Muscle layer of duodenum (tissue), 2 donors: ENCODE results near the gene BAHCC1.

ENCODE experiments used
- H3K27ac ChIP-seq: one replicate; pipeline ENCODE4 v1.7.0; 2013; ENCODE audit warnings: mild to moderate bottlenecking, low read length
- H3K27me3 ChIP-seq: one replicate; pipeline ENCODE4 v1.7.0; 2013; ENCODE audit warnings: low read depth, mild to moderate bottlenecking, control low read depth, low read length
- H3K36me3 ChIP-seq, 2 donors: one replicate each; pipeline ENCODE4 v1.7.0; 2013; ENCODE audit warnings: low read length in 2 of 2, control low read depth in 1 of 2, mild to moderate bottlenecking in 1 of 2; ENCODE audit not compliant: insufficient read depth in 2 of 2, control insufficient read depth in 1 of 2
- H3K4me1 ChIP-seq, 2 donors: one replicate each; pipeline ENCODE4 v1.7.0; 2013; ENCODE audit warnings: low read length in 2 of 2, mild to moderate bottlenecking in 2 of 2, control low read depth in 1 of 2, moderate library complexity in 1 of 2; ENCODE audit not compliant: insufficient read depth in 2 of 2, control insufficient read depth in 1 of 2
- H3K4me3 ChIP-seq, 2 donors: one replicate each; pipeline ENCODE4 v1.7.0; 2013; ENCODE audit warnings: low read length in 2 of 2, low read depth in 1 of 2, mild to moderate bottlenecking in 1 of 2
- H3K9me3 ChIP-seq, 2 donors: one replicate each; pipeline ENCODE4 v1.7.0; 2013; ENCODE audit warnings: low read length in 2 of 2, control low read depth in 1 of 2, mild to moderate bottlenecking in 1 of 2; ENCODE audit not compliant: control insufficient read depth in 1 of 2
- donor health status: healthy.

The BAHCC1 gene

DNA sequence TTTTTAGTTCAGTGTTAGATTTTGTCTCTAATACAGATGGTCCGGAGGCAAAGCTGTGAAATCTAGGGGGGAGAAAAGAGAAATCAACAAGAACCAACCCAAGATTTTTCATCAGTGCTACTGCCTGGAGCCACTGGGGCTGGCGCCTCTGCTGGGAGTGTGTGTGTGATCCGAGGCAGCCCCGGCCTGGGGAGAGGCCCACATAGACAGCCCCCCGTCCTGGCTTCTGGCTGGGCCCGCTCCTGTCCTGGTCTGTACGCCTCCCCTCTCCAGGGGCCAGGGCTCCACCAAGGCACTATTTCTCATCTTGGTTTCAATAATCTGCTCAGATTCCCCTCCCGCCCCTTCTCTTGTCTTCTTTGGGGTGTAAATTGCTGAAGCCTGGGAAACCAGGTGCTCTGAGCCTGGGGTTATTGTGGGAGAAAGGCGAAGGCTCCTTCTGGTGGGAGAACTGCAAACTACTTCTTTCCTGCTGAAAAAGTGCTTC is 7.8 kb downstream of the BAHCC1 start:
- no peaks in the 10 kb centered on the region for H3K27me3 ChIP-seq
- H3K9me3 ChIP-seq: no peaks in the 10 kb centered on the region
- peak overlapping the region in 1 of 2 donors; percentile 28 for H3K4me3 ChIP-seq
- H3K4me1 ChIP-seq: peaks cover 16 to 52% of the 10 kb centered on the region in 2 donors
- no peaks in the 10 kb centered on the region for H3K36me3 ChIP-seq
- H3K27ac ChIP-seq: peak overlapping the region; percentile 29

DNA sequence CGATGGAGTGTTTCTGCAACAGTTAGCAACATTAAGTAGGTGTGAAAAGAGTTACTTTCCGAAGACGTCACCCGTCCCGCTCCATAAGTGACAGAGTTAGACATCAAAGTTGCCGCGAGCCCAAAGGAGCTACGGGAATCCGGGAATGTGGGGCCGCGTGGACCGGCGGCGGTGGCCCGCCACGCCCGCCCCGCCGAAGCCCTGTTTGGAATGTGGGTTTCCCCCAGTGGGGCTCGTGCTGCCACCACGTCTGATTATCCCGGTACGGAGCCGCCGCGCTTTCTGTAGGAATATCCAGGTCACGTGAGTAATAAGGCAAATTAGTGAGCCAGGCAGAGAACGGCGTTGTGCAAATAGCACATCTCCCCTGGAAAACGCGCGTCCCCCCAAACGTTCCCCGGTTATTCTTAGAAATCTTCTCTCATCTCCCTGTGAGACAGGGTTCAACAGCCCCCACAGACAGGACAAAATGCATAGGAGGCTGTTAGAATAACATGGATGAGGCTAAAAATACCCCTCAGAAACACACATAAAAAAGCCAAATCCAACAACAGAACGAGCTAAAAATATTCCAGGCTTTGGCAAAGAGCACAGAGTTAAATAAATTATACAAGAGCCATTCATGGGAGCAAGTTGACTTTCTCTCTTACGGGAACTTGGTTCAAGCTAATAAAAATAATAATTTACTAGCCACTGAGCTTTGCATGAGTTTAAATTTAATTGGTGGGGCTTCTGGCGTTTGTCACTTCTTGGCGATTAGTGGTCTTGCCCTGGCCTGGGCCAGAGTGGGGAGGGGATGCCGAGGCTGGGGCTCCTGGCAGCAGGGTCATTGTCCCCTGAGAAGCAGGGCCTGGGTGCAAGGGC is 8.6 kb downstream of the BAHCC1 start:
- H3K36me3 ChIP-seq: no peaks in the 10 kb centered on the region
- no peaks in the 10 kb centered on the region for H3K9me3 ChIP-seq
- peak overlapping the region; percentile 49 for H3K27ac ChIP-seq
- H3K4me1 ChIP-seq: peaks cover 15 to 52% of the 10 kb centered on the region in 2 donors
- H3K27me3 ChIP-seq: no peaks in the 10 kb centered on the region
- peak overlapping the region; percentile 2 to 33 for H3K4me3 ChIP-seq

DNA sequence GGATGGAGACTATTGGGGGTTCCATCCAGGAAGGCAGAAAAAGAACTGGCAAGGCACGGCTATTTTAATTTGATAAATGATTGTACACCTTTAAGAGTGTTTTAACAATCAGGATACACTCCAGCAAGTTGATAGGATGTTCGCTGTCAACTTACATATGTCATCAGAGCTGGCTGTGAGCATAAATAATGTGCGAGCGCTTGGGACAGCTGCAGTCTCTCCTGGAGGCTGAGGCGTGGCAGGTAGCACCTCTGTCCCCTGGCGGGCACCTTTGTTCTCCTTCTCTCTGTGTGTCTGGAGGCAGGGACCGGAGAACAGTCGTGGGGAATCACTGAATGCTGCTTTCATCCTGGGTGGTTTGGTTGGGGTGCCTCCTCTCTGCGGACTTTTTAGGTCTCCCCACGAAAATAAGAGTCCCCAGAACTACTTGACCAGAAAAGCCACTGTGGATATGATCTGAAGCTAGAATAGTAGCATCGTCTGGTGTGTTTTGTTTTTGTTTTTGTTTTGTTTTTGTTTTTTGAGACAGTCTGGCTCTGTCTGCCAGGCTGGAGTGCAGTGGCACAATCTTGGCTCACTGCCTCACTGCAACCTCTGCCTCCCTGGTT is 9.4 kb downstream of the BAHCC1 start:
- Histone ChIP-seq H3K27me3 (no peaks in the 10 kb centered on the region), H3K4me1 (peaks cover 15 to 52% of the 10 kb centered on the region in 2 donors), H3K9me3 (no peaks in the 10 kb centered on the region), H3K4me3 (peak overlapping the region; percentile 2 to 33), H3K27ac (peak overlapping the region; percentile 49), H3K36me3 (no peaks in the 10 kb centered on the region)

DNA sequence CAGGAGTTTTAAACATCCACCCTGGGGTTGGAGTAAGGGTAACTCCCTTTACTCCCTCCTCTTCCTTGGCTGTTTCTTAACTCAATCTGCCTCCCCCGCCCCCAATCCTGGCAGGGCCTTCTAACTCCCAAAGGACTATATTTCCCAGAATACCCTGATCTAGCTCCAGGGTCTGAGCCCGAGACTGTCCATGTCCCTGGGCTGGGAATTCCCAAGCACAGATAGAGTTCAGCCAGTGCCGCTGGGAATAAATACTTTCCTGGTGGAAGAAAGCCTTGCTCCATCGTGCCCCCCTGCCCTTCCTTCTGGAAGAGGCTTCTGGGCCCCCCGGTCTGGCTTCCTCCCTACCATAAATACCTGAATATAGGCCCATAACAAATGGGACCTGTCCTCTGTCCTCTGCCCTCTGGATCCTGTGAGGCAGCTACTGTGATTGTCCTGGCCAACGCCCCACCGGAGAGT is 10.2 kb downstream of the BAHCC1 start:
- peaks cover 15 to 52% of the 10 kb centered on the region in 2 donors for H3K4me1 ChIP-seq
- H3K36me3 ChIP-seq: no peaks in the 10 kb centered on the region
- H3K27me3 ChIP-seq: no peaks in the 10 kb centered on the region
- H3K4me3 ChIP-seq: no peak overlapping the region
- no peak overlapping the region for H3K27ac ChIP-seq
- H3K9me3 ChIP-seq: no peaks in the 10 kb centered on the region

DNA sequence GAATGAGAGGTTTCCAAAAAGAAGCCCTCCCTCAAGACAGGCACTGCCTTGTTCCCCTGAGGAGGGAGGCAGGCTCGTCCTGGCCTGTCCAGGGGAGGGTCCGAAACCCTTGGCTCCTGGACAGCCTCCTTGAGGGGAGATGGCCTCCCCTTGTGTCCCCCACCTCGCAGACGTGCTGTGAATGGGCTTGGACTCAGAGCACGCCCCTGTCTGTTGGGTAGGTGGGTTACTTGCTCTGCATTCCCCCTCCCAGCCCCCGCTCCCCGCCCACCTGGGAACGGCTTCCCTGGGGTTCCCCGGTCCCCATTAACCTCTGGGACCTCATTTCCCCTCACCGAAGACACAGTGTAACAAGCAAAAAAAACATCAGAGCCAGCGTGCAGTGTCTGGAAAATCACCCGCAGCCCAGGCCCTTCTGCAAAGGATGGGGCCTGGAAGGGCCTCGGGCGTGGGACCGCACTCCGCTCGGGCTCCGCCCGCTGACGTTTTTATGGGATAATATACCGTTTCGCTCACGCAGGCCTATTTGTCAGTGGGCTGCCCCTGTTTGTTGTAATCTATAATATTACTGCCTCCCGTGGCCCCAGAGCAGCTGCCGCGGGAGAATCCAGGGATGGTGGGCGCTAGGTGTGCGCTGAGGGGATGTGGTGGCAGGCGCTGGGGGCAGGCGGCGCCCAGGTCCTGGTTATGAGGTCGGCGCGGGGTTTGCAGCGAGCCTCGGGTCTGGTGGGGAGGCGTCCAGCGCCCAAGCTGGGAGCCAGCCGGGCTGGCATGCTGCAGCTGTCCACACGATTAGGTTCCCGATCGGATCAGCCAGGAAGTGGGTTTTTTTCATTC is 11.1 kb downstream of the BAHCC1 start:
- Histone ChIP-seq H3K36me3 (no peaks in the 10 kb centered on the region), H3K4me3 (no peak overlapping the region), H3K9me3 (no peaks in the 10 kb centered on the region), H3K4me1 (peaks cover 13 to 44% of the 10 kb centered on the region in 2 donors), H3K27ac (no peak overlapping the region), H3K27me3 (no peaks in the 10 kb centered on the region)

DNA sequence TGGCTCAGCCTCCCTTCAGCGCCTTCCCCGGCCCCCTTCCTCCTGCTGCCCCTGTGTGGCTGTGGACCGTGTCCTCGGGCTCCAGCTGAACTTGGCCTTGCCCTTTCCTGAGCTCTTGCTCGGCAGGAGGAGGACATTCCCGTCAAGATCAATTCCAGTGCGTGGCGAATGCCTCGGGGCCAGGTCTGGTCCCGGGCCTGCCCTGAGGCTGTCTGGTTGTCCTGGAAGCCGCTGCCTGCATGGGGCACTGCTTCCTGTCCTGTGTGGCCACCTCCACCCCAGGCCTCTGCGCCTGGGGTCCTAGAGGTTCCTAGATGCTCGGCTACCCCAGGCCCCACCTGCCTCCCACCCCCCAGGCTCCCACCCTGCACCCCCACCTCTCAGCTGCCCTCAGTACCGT is 12.8 kb downstream of the BAHCC1 start:
- Histone ChIP-seq H3K27me3 (no peaks in the 10 kb centered on the region), H3K27ac (no peak overlapping the region), H3K36me3 (no peaks in the 10 kb centered on the region), H3K4me3 (no peak overlapping the region), H3K4me1 (peaks cover 11 to 37% of the 10 kb centered on the region in 2 donors), H3K9me3 (no peaks in the 10 kb centered on the region)

DNA sequence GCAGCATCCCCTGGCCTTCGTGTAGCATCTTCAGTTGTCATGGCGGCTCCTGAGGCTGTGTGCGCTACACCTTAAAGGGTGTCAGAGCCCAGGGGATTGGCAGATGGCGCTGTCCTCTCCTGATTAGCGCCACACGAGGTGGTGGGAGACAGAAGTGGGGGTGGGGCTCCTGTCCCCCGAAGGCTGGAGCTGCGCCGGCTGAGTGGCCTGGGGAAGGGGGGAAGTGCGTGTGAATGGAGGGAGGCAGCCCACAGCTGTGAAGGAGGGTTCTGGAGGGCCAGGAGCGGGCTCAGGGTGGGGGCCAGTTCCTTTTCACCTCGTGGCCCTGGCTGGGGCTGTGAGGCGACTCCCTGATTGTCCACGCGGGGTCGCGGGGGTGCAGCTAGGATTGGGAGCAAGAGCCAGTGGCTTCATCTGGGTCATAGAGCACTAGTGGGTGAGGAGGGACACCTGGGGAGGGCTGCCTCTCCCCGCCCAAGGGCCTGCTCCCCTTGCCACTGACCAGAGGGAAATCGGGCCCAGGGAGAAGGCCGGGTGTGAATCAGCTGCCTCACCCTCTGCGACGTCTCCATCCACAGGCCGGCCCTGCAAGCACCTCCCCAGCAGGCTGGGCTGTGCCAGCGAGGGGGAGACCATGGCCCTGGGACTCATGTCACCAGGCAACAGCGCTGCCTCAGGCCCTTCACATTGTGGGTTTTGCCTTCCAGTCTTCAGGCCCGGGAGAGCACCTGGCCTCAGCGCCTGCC is 14.1 kb downstream of the BAHCC1 start:
- Histone ChIP-seq H3K4me1 (peaks cover 9 to 36% of the 10 kb centered on the region in 2 donors), H3K4me3 (no peak overlapping the region), H3K36me3 (no peaks in the 10 kb centered on the region), H3K27me3 (no peaks in the 10 kb centered on the region), H3K9me3 (no peaks in the 10 kb centered on the region), H3K27ac (no peak overlapping the region)

DNA sequence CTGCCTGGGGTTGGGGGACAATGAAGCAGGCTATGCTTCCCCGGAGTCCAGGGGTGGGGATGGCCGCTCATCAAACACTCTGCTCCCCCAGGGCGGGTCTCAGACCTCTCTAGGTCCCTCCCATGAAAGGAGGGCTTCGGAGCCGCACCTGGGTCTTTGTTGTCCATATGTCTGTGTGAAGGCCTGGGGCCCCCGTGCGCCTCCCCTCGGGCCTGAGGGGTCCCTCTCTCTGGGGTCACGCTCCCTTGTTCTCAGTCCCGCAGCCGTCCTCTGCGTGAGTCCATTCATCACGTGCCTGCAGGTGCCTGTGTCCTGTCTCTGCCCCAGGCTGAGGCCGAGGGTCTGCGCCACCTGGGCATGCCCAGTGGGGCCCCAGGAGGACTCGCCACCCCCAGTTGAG is 15.6 kb downstream of the BAHCC1 start:
- H3K4me1 ChIP-seq: peaks cover 3 to 21% of the 10 kb centered on the region in 2 donors
- H3K4me3 ChIP-seq: no peak overlapping the region
- H3K27ac ChIP-seq: no peak overlapping the region
- H3K27me3 ChIP-seq: no peaks in the 10 kb centered on the region
- H3K9me3 ChIP-seq: no peaks in the 10 kb centered on the region
- H3K36me3 ChIP-seq: no peaks in the 10 kb centered on the region

DNA sequence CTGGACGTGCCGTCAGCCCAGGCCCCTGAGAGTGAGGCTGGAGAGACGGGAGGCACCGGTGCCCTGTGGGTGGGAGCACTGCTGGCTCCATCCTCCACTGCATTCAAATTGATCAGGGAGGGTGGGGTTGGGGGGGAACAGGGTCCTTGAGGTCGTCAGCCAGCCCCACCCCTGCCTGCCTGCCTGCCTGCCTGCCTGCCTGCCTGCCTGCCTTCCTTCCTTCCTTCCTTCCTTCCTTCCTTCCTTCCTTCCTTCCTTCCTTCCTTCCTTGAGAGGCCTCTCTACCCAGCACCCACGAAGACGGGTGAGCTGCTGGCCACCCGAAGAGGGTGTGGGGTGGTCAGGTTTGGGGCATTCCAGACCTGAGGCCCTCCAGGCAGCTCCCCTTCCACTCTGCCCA is 16.0 kb downstream of the BAHCC1 start:
- H3K36me3 ChIP-seq: no peaks in the 10 kb centered on the region
- no peaks in the 10 kb centered on the region for H3K27me3 ChIP-seq
- H3K9me3 ChIP-seq: no peaks in the 10 kb centered on the region
- H3K4me3 ChIP-seq: no peak overlapping the region
- peaks cover 0 to 16% of the 10 kb centered on the region in 2 donors for H3K4me1 ChIP-seq
- H3K27ac ChIP-seq: no peak overlapping the region

DNA sequence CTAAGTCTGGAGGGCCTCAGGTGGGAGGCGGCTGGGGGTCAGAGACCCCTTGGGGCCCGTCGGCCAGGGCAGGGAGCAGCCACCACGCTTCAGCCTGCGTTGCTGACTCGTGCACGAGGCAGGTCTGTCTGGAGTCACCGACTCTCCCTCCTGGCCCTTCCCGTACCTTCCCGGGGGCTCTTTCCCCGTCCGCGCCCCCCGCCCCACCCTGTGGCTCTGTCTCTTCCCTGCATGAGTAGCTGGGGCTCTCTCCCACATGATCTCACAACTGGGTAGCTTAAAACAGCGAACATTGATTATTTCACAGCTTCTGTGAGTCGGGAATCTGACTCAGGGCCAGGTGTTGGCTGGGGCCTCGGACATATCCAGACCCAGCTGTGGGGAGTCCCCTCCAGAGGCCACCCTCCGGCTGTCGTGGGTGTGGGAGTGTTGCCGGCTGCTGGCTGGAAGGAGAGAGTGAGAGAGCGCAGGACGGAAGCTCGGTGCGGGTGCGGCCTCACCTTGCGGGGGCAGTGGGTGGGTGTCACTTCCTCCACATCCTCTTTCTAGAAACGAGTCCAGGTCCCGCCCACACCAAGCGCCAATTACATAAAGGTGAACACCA is 17.3 kb downstream of the BAHCC1 start:
- H3K9me3 ChIP-seq: no peaks in the 10 kb centered on the region
- no peak overlapping the region for H3K4me3 ChIP-seq
- no peaks in the 10 kb centered on the region for H3K36me3 ChIP-seq
- no peaks in the 10 kb centered on the region for H3K27me3 ChIP-seq
- no peak overlapping the region for H3K27ac ChIP-seq
- peaks cover 0 to 18% of the 10 kb centered on the region in 2 donors for H3K4me1 ChIP-seq
